HCT116 (cell line): Measurements from ENCODE around the gene CNPY1.

Experiments
- CTCF ChIP-seq, 3 experiments: fragments of 200-600 bp in 1 of 3; sonication (generic) in 1 of 3; IDR thresholded peaks in 2 of 3; conservative IDR thresholded peaks in 1 of 3; 2 replicates each; pipeline ENCODE4 v1.5.1; 2012 to 2017; ENCODE audit warnings: low read depth in 2 of 3, low read length in 2 of 3, antibody characterized with exemption in 1 of 3, borderline replicate concordance in 1 of 3, control low read depth in 1 of 3, mild to moderate bottlenecking in 1 of 3, mixed read lengths in 1 of 3, mixed run types in 1 of 3, moderate library complexity in 1 of 3; ENCODE audit not compliant: insufficient read depth in 1 of 3
- POLR2A ChIP-seq: IDR thresholded peaks from 2 replicates; pipeline ENCODE4 v1.7.0; 2011; ENCODE audit warnings: borderline replicate concordance; ENCODE audit not compliant: insufficient read depth, insufficient read length; ENCODE audit errors: extremely low read depth
- REST ChIP-seq: IDR thresholded peaks from 2 replicates; pipeline ENCODE4 v1.6.1; 2012; ENCODE audit warnings: low read depth

- TF ChIP-seq CTCF (IDR thresholded peaks at IDR 0.05 in 2 of 3, conservative IDR thresholded peaks at IDR 0.05 in 1 of 3; ENCODE audit: borderline replicate concordance in 1 of 3, insufficient read depth in 1 of 3, low read depth in 2 of 3, low read length in 2 of 3): no peak
- no peak for TF ChIP-seq POLR2A
- TF ChIP-seq REST: no peak
These were observed 16.5 kb downstream of the CNPY1 start for GRCh38 chr7:155529845-155530244.
